GM19043 (cell line): ENCODE results near the gene ATP9A.
"Not testable (repeated sequence)": the region's sequence is repeated elsewhere in the genome, so short reads cannot be mapped to it uniquely, and the experiment has no call there.

Experiments
- ATAC-seq: cut with Tn5 transposase; IDR thresholded peaks from one replicate; pipeline ENCODE4 v1.9.1; 2021; ENCODE audit warnings: low read depth; ENCODE audit not compliant: unreplicated experiment

Gene ATP9A

GRCh38 chr20:51584737-51585136, 183.5 kb downstream of the ATP9A start:
- ATAC-seq, result no peak

GRCh38 chr20:51584116-51584515, 184.1 kb downstream of the ATP9A start:
- ATAC-seq, result no peak

- ATAC-seq, result no peak
Measured at GRCh38 chr20:51583499-51583898, 184.7 kb downstream of the ATP9A start.

- ATAC-seq, result no peak
Measured at GRCh38 chr20:51583073-51583472, 185.1 kb downstream of the ATP9A start.

- ATAC-seq, result no peak
Measured at GRCh38 chr20:51581571-51581970, 186.6 kb downstream of the ATP9A start.

- no peak for ATAC-seq
Measured at GRCh38 chr20:51579137-51579536, 189.1 kb downstream of the ATP9A start.

- ATAC-seq, result no peak
Measured at GRCh38 chr20:51578145-51578459, 190.1 kb downstream of the ATP9A start.

- no peak for ATAC-seq
Measured at GRCh38 chr20:51577432-51578144, 190.6 kb downstream of the ATP9A start.

GRCh38 chr20:51575486-51575885, 192.7 kb downstream of the ATP9A start:
- ATAC-seq, result no peak

GRCh38 chr20:51574248-51575033, 193.7 kb downstream of the ATP9A start:
- no peak for ATAC-seq

GRCh38 chr20:51573576-51574243, 194.5 kb downstream of the ATP9A start:
- no peak for ATAC-seq

GRCh38 chr20:51571460-51571794, 196.8 kb downstream of the ATP9A start:
- ATAC-seq, result no peak

- ATAC-seq, result no peak
Measured at GRCh38 chr20:51570739-51571459, 197.3 kb downstream of the ATP9A start.

- no peak for ATAC-seq
Measured at GRCh38 chr20:51569815-51570738, 198.1 kb downstream of the ATP9A start.

- ATAC-seq, result not testable (repeated sequence)
Measured at GRCh38 chr20:51568533-51568932, 199.7 kb downstream of the ATP9A start.

GRCh38 chr20:51567622-51568021, 200.6 kb downstream of the ATP9A start:
- no peak for ATAC-seq

GRCh38 chr20:51566594-51566993, 201.6 kb downstream of the ATP9A start:
- ATAC-seq, result no peak

- no peak for ATAC-seq
Measured at GRCh38 chr20:51565298-51566144, 202.7 kb downstream of the ATP9A start.
